Epithelial cell of esophagus (primary cell): ENCODE data around the gene MYZAP.
A peak's percentile ranks its signal among the peaks of the same experiment; 100 is the strongest.

Experiments used
- DNase-seq: peaks from one replicate; pipeline ENCODE4 v3.0.0; 2010; ENCODE audit warnings: low read depth
- H3K4me3 ChIP-seq: 2 replicates; pipeline ENCODE4 v1.5.1; 2011; ENCODE audit warnings: mild to moderate bottlenecking, low read length, control low read depth
- CTCF ChIP-seq: IDR thresholded peaks from 2 replicates; pipeline ENCODE4 v1.5.1; 2011; ENCODE audit warnings: low read depth, mild to moderate bottlenecking, low read length, control low read depth, inconsistent platforms; ENCODE audit not compliant: insufficient read depth; ENCODE audit errors: missing control alignments

Gene MYZAP

GRCh38 chr15:57562196-57562769 is 29.4 kb upstream of the MYZAP start:
- no peak for TF ChIP-seq CTCF
- no peak overlapping the region for H3K4me3 ChIP-seq
- no peak for DNase-seq

DNA sequence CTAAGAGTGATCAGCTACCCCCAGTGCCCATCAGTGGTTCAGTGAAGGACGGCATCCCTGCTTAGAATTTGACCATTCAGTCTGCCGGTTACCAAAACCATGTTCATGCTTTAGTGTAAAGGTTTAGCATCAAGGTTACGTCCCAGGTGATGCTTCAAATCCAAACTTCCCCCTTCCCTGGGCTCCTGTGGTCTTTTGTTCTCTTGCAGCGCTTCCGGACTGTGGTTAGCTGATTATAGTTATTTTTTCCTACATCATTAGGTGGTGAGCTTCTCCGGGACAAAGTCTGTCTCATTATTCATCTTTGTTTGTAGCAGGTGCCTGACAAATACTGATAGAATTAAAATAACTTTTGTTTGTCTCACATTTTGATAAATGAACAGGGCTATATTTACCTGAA is 28.3 kb upstream of the MYZAP start:
- TF ChIP-seq CTCF: no peak
- no peak overlapping the region for H3K4me3 ChIP-seq
- DNase-seq: no peak

GRCh38 chr15:57565311-57565710 is 26.4 kb upstream of the MYZAP start:
- no peak for TF ChIP-seq CTCF
- no peak overlapping the region for H3K4me3 ChIP-seq

DNA sequence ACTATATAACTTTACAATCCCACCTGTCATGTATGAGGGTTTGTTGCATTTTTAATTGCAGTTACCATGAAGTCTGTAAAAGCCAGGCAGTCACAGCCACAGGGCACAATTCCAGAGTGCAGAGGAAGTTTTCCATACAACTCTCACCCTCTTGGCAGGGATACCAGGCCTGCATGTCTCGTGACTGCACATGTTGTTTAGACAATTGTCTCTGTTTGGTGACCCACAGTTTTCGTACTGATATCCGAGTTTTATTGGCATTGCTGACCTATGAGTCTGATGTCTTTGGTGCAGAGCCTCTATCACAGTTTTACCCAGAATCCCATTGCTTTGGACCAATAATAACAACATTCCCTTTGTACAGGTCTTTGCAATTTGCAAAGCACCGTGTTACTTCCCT is 24.9 kb upstream of the MYZAP start:
- no peak overlapping the region for H3K4me3 ChIP-seq
- DNase-seq: no peak
- no peak for TF ChIP-seq CTCF

More at GRCh38 chr15:57565311-57565710, 26.4 kb upstream of the MYZAP start:
- DNase-seq: peak; percentile 49

GRCh38 chr15:57567891-57568290 is 23.8 kb upstream of the MYZAP start:
- no peak for TF ChIP-seq CTCF
- no peak overlapping the region for H3K4me3 ChIP-seq
- DNase-seq: no peak

DNA sequence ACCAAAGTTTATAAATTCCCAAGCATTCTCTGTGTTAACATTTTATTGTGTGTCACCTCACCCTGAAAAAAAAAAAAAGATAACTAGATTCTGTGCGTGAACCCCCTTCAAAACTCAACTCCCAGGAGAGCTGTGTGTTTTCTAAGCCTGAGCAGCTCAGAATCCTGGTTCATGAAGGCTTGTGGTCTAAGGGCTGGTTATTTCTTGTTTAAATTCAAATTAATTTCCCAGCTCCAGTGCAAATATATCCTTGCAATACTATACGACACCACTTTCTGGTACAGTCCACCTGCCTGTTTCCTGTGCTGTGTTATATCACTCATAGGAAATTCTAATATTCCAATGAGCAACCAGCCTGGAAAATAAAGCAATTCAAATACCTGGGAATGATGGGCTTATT is 23.4 kb upstream of the MYZAP start:
- no peak for DNase-seq
- no peak for TF ChIP-seq CTCF
- H3K4me3 ChIP-seq: no peak overlapping the region

DNA sequence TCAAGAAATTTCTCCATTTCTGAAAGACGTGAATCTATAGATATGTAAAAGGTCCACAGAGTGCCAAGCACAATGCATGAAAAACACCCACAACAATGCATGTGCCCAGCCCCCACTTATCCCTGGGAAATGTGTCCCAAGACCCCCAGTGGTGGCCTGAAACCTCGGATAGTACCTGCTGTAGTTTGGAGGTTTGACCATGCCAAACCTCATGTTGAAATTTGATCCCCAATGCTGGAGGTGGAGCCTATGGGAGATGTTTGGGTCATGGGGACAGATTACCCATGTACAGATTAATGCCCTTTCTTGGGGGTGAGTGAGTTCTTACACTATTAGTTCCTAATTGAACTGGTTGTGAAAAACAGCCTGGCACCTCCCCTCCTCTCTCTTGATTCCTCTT is 21.4 kb upstream of the MYZAP start:
- H3K4me3 ChIP-seq: no peak overlapping the region
- TF ChIP-seq CTCF: no peak
- DNase-seq: no peak
